Fibroblast of villous mesenchyme (primary cell): Measurements from ENCODE around the gene ADGRE1. TPM values are rescaled to one million over a fixed set of nuclear protein-coding genes. Genes with fewer than 3 reads are reported as not detected.

Experiments
- DNase-seq: peaks from one replicate; pipeline ENCODE4 v3.0.0-alpha.2; 2010; ENCODE audit warnings: low read depth
- H3K4me3 ChIP-seq: 2 replicates; pipeline ENCODE4 v1.5.1; 2011; ENCODE audit warnings: low read depth, mild to moderate bottlenecking, low read length
- CTCF ChIP-seq: IDR thresholded peaks from 2 replicates; pipeline ENCODE4 v1.5.1; 2012; ENCODE audit warnings: low read depth, mild to moderate bottlenecking, low read length; ENCODE audit not compliant: insufficient read depth
- small RNA-seq: library from RNA; depleted of rRNA; stranded (forward); fragments of <200 nt; gene quantifications from one replicate; pipeline ENCODE3, GENCODE V24; 2012
- total RNA-seq: library from RNA; depleted of rRNA; stranded (reverse); fragments of >200 nt; gene quantifications from 2 replicates; pipeline ENCODE4 v1.2.3, GENCODE V29; 2012

The ADGRE1 gene
- total RNA-seq, 1 donor, result not detected

DNA sequence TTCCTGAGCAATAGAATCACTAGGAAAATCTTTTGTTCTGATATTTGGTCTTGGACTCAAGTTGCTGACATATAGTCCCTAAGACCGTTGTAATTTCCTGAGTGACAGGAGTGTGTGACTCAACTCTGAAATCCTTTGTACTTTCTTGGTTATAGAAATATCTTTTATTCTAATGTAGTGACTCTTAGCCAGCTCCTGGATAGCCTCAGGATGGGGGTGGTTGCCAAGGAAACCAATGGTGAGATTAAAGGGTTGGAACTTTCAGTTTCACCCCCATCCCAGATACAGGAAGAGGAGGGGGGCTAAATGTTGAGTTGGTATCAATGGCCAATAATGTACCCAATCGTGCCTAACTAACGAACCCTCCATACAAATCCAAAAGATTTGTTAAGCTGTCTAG lies 92.0 kb downstream of the ADGRE1 start:
- no peak overlapping the region for H3K4me3 ChIP-seq
- no peak for DNase-seq
- TF ChIP-seq CTCF, result no peak

- no peak for DNase-seq
- TF ChIP-seq CTCF, result no peak
- H3K4me3 ChIP-seq, result no peak overlapping the region
Measured at GRCh38 chr19:6983448-6983847, 96.1 kb downstream of the ADGRE1 start.

DNA sequence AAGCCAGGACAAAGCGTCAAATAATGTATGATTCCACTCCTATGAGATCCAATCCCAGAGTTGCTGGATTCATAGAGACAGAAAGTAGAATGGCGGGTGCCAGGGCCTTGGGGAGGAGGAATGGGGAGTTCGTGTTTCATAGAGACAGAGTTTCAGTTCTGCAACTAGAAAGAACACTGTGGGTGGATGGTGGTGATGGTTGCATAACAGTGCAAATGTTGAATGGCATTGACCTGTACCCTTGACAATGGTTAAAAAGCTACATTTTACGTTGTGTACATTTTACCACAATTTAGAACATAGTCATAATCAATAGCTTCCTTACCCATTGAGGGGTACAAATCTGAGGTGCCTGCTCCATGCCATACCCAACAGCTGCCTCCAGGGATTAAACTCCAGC lies 100.5 kb downstream of the ADGRE1 start:
- no peak overlapping the region for H3K4me3 ChIP-seq

DNA sequence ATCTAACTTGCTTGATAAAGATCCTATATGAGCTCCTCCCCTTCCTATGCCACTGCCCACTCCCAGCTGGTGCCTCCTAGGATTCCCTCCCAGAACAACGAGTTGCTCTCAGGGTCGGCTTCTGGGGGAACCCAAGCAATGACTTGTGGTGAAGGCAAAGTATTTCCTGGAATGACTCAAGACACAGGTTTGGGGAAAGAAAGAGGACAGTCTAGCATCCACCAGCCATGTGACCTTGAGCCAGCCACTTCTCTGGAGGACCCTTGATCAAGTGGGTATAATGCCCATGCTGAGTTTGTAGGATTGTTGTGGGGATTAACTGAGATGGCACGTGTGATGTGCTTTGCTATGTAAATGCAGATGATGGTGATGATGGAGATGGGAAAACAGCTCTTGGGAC lies 100.9 kb downstream of the ADGRE1 start:
- no peak for TF ChIP-seq CTCF
- no peak for DNase-seq
- H3K4me3 ChIP-seq, result no peak overlapping the region

More for the DNA sequence above, 100.5 kb downstream of the ADGRE1 start:
- no peak for TF ChIP-seq CTCF
- DNase-seq, result no peak

Small RNA genes lying within 50 kb of the gene (small RNA-seq; reads per million reads assigned to genes)
- not detected for gene RF00017

Other genes starting within 250 kb of the ADGRE1 start
- under 0.01 TPM in 1 of 2 replicates, not detected in the other for gene TNFSF14, start 217.4 kb upstream of the ADGRE1 start, total RNA-seq
- 1.6 and 76.0 TPM in 2 replicates for gene C3, start 166.9 kb upstream of the ADGRE1 start, total RNA-seq
- 28.3 and 34.1 TPM in 2 replicates for gene GPR108, start 150.0 kb upstream of the ADGRE1 start, total RNA-seq
- 49.9 and 50.1 TPM in 2 replicates for gene TRIP10, start 147.9 kb upstream of the ADGRE1 start, total RNA-seq
- under 0.01 TPM in 1 of 2 replicates, not detected in the other for gene SH2D3A, start 120.1 kb upstream of the ADGRE1 start, total RNA-seq
- not detected in 2 replicates for gene VAV1, start 114.9 kb upstream of the ADGRE1 start, total RNA-seq
- gene MBD3L2B, start 133.9 kb downstream of the ADGRE1 start, total RNA-seq, result not detected in 2 replicates
- gene MBD3L5, start 143.0 kb downstream of the ADGRE1 start, total RNA-seq, result not detected in 2 replicates
- not detected in 2 replicates for gene MBD3L4, start 152.6 kb downstream of the ADGRE1 start, total RNA-seq
- gene MBD3L2, start 161.7 kb downstream of the ADGRE1 start, total RNA-seq, result not detected in 2 replicates
- not detected in 2 replicates for gene MBD3L3, start 171.1 kb downstream of the ADGRE1 start, total RNA-seq
- 15.1 and 15.5 TPM in 2 replicates for gene ZNF557, start 182.1 kb downstream of the ADGRE1 start, total RNA-seq